Glomerular visceral epithelial cell (primary cell): ENCODE results near the gene M1AP.

Source experiments
- DNase-seq: peaks from one replicate; pipeline ENCODE4 v3.0.0-alpha.2; 2016; ENCODE audit errors: extremely low spot score

M1AP gene

GRCh38 chr2:74593826-74594772, 54.0 kb downstream of the M1AP start:
- no peak for DNase-seq

DNA sequence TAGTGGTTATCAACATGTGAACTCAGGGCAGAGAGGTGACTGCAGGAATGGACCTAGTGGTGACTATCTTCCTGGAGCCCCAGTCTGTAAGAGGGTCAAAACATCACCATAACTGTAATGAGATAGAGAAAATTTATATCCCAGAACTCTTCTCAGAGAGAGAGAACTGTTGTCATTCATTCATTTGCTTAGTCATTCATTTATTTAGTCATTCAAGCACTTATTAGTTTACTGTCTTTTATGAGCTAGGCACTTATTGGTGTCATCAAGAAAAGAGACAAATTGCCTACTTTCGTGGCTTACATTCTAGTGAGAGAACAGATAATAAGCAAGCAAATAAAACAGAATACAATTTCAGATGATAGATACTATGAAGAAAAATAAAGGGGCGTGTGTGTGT, 59.5 kb downstream of the M1AP start:
- DNase-seq = no peak

DNA sequence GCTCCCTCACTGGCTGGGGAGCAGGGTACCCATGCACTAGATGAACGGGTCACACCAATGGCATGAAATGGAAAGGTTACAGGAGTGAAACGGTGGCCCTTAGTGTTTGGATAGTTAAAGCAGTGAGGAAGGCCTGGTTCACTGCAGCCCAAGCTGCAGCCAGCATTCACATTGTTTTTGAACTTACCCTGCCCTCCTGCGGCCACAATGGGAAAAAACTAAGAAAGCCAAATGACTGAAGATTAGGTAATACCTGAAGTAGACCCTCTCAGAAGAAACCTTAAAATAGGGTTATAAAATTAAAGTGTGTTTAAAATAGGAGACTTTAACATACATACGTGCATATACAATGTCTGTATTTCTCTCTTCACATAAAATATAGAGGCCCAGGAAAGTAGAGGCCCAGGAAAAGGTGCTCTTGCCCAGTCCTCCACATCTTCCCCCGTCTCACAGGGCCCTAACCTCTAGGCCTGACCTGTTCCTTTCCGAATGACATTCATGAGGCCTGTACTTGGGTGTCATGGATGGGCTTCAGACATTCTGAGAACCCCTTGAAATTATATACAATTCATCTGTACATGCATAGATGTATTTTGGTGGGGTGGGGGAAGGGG, 60.4 kb downstream of the M1AP start:
- peak; percentile 72 for DNase-seq

GRCh38 chr2:74585406-74586185, 62.5 kb downstream of the M1AP start:
- DNase-seq = no peak

- no peak for DNase-seq
These were observed 64.0 kb downstream of the M1AP start for GRCh38 chr2:74584088-74584645.

DNA sequence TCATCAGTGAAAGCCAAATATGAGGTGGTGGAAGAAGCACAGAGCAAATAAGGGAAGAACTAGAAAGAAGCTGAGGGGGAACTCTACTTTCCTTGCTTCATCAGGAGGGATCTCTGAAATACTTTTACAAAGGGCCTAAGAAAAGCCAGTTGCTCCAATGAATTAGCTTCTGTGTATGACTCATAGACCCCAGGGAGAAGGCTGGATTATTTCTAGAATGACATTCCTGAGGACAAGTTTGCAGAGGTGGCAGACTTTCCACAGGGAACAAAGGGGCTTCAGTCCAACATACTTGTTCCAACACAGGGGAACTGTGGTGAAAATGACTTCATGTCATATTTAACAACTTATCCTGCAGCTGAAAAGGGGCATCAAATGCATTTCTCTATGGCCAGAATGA, 64.6 kb downstream of the M1AP start:
- no peak for DNase-seq

GRCh38 chr2:74582184-74582583, 65.9 kb downstream of the M1AP start:
- DNase-seq = no peak

GRCh38 chr2:74581463-74581862, 66.7 kb downstream of the M1AP start:
- no peak for DNase-seq

- DNase-seq = no peak
These were observed 69.7 kb downstream of the M1AP start for GRCh38 chr2:74578408-74578807.

- no peak for DNase-seq
These were observed 70.7 kb downstream of the M1AP start for GRCh38 chr2:74577448-74577847.

GRCh38 chr2:74576863-74577229, 71.3 kb downstream of the M1AP start:
- no peak for DNase-seq

DNA sequence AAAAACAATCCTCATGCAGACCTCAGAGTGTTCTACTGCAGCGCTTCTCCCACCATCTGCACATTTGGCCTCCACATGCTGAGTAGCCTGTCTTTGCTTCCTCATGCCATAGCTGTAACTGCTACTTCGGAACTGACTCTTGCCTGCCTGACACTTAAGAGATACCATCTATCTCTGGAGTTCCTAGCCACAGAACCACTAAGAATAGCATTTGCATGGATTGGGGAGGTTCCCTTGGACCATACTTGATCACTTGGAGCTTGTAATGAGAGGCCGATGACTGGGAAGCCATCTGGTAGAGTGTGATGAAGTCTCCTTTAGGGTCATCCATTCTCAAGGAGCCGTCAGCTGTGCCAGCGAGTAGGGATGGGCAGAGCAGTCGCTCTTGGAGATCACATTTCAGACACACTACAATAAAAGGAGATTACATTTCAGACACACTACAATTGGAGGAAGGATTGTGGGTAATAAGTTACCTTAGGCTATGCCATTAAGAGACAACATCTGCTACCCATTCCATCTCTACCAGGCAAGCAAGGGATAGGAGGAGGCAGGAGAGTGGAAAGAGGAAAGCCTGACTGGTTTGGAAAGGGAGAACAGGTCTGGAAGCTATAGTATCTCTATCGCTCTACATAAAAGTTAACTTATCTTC, 71.8 kb downstream of the M1AP start:
- DNase-seq = no peak

DNA sequence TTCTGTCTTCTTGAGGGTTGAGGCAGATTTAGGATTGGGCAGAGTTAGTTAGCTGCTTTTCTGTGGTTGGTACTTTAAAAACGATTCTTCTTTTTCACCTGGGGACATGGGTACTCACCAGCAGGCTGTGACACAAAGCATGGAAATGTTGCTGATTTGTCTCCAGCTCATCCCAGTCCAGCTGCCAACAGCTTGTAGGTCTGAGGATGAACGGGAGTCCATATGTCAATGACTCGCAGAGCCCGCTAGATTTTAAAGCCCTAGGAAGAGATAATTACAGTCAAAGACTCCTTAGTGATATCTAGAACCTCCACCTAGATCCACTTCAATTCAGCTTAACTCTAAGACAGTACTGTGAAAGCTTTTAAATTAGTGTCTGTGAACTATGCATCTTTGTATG, 72.8 kb downstream of the M1AP start:
- no peak for DNase-seq

GRCh38 chr2:74573747-74574562, 74.2 kb downstream of the M1AP start:
- DNase-seq = no peak

DNA sequence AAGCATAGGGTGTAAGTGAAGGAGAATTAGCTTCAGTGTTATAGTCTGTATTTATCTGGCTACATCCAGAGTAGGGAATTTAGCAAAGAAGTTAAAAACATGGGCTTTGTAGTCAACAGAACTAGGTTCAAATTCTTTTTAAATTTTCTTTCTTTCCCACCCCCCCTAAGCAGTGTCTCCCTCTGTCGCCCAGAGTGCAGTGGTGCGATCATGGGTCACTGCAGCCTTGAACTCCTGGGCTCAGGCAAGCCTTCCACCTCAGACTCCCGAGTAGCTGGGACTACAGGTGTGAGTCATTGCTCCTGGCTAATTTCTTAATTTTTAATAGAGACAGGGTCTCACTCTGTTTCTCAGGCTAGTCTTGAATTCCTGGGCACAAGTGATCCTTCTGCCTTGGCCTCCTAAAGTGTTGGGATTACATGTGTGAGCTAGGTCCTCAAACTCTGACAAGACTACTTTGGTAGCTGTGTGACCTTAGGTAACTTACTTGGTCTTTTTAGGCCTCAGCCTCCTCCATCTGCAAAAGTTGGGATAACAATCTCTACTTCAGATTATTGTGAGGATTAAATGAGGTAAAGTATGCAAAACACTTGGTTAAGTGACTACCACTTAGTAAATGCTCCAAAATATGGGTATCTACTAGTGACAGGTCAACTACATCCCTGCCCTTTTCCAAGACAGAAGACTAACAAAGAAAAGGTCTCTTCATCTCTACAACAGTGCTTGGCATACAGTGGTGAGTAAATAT, 75.8 kb downstream of the M1AP start:
- DNase-seq = no peak

- DNase-seq = no peak
These were observed 77.1 kb downstream of the M1AP start for GRCh38 chr2:74571058-74571457.

DNA sequence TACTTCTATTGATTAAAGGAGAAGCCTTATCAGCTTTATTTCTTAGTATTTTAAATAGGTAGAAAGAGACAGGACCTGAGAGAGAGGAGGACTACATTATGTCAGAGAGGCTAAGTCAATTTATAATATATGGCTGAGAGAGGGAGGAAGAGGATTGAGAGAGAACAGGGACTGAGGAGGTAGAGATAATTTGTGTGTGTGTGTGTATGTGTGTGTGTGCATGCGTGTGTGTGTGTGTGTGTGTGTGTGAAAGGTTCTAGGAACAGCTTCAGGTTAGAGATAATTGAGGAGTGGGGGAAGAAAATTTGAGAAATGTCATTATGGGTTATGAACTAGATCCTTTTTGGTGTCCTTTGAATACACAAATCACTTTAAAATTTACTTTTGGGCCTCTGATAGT, 78.4 kb downstream of the M1AP start:
- no peak for DNase-seq

GRCh38 chr2:74567881-74568280, 80.2 kb downstream of the M1AP start:
- DNase-seq = peak; percentile 58

- DNase-seq = peak; percentile 79
These were observed 81.4 kb downstream of the M1AP start for GRCh38 chr2:74566754-74567085.

- DNase-seq = no peak
These were observed 81.9 kb downstream of the M1AP start for GRCh38 chr2:74566076-74566753.
